K562 (cell line): ENCODE results near the gene NT5DC1. TPM values are rescaled to one million over a fixed set of nuclear protein-coding genes. Genes with fewer than 3 reads are reported as not detected.

Source experiments
- MCM7 ChIP-seq, 2 experiments: fragments of 450-650 bp; IDR thresholded peaks; 2 replicates each; pipeline ENCODE4 v1.6.1; 2016 to 2018
- POLR2G ChIP-seq: fragments of 200-400 bp; formaldehyde crosslinking; IDR thresholded peaks from 2 replicates; pipeline ENCODE4 v1.6.1; 2017; ENCODE audit warnings: low read depth, mild to moderate bottlenecking, antibody characterized with exemption, low read length, moderate library complexity
- ZNF696 ChIP-seq: fragments of 250-450 bp; sonication (Bioruptor Pico); conservative IDR thresholded peaks from 2 replicates; pipeline ENCODE4 v1.4.0; 2020; ENCODE audit warnings: mild to moderate bottlenecking, moderate library complexity
- polyA plus RNA-seq, 8 experiments: library from polyadenylated mRNA; depleted of rRNA in 4 of 8; stranded (reverse) in 5 of 8; unstranded in 3 of 8; fragments of >200 nt; fragmentation: Nextera tagmentation in 2 of 8; fragmentation: Illumina TruSeq in 1 of 8; extraction: Ambion mirVana in 2 of 8; extraction: Trizol in 1 of 8; gene quantifications; 2 replicates each; pipeline versions ENCODE4 v1.2.1 to v1.2.3, GENCODE V29; 2011 to 2014; ENCODE audit warnings: inconsistent platforms in 1 of 8, missing spikeins in 1 of 8
- total RNA-seq, 7 experiments: library from RNA; depleted of rRNA in 6 of 7; stranded (reverse); fragments of >200 nt in 6 of 7; fragmentation: Illumina TruSeq in 2 of 7; extraction: Trizol in 2 of 7; gene quantifications; 2 replicates each; pipeline versions ENCODE4 v1.2.1 to v1.2.3, GENCODE V29; 2011 to 2021; ENCODE audit warnings: low replicate concordance in 1 of 7
- TF ChIP-seq, protein P1 (sequence below): fragments of 200-600 bp; sonication (generic); IDR thresholded peaks from one replicate; pipeline ENCODE4 v1.6.1; 2012; ENCODE audit warnings: mild to moderate bottlenecking, low read depth, low read length, inconsistent platforms
- TF ChIP-seq, protein P2 (sequence below): sonication (generic); formaldehyde crosslinking; IDR thresholded peaks from 2 replicates; pipeline ENCODE4 v1.8.0; 2023; ENCODE audit warnings: mild to moderate bottlenecking, missing genetic modification reagents

NT5DC1 gene
- total and polyA plus RNA-seq, 9 of the 15 experiments (the other 6 are each of a cell fraction or from before 2014, with no cell fraction given): 4.9 to 28.5 (median 16.3) TPM

DNA sequence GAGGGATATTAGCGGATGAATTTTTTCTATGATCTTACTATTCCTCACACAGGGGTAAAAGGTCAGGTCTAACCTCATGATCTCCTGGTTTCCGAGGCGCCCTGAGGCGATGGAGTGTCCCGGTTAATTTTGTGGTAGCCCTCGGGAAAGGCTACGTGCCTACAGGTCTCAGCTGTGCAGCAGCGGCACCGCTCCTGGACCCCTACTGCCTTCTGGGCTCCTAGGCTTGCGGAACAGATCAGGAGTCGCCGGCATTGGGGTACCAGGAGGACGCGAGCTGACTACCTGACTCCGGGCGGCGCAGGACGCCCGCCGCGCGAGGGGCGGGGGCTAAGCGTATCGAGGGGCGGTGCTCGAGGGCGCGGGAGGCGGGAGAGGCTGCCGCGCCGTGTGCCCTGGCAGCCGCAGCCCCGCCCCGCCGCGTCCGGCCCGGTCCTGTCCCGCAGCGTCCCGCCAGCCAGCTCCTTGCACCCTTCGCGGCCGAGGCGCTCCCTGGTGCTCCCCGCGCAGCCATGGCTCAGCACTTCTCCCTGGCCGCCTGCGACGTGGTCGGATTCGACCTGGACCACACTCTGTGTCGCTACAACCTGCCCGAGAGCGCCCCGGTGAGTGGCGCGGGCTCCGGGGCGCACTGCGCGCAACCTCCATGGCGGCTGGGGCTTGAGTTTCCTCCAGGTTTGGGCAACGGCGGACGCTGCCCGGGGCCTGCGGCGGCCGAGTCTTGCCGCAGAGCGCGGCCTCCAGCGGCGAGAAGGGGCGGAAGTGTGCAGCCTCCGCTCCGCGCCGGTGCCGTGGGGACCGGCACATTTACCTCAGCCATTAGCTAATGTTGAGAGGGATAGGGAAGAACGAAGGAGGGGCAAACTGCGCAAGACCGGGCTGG is at the start of gene NT5DC1 (continued):
- TF ChIP-seq, protein P1, sequence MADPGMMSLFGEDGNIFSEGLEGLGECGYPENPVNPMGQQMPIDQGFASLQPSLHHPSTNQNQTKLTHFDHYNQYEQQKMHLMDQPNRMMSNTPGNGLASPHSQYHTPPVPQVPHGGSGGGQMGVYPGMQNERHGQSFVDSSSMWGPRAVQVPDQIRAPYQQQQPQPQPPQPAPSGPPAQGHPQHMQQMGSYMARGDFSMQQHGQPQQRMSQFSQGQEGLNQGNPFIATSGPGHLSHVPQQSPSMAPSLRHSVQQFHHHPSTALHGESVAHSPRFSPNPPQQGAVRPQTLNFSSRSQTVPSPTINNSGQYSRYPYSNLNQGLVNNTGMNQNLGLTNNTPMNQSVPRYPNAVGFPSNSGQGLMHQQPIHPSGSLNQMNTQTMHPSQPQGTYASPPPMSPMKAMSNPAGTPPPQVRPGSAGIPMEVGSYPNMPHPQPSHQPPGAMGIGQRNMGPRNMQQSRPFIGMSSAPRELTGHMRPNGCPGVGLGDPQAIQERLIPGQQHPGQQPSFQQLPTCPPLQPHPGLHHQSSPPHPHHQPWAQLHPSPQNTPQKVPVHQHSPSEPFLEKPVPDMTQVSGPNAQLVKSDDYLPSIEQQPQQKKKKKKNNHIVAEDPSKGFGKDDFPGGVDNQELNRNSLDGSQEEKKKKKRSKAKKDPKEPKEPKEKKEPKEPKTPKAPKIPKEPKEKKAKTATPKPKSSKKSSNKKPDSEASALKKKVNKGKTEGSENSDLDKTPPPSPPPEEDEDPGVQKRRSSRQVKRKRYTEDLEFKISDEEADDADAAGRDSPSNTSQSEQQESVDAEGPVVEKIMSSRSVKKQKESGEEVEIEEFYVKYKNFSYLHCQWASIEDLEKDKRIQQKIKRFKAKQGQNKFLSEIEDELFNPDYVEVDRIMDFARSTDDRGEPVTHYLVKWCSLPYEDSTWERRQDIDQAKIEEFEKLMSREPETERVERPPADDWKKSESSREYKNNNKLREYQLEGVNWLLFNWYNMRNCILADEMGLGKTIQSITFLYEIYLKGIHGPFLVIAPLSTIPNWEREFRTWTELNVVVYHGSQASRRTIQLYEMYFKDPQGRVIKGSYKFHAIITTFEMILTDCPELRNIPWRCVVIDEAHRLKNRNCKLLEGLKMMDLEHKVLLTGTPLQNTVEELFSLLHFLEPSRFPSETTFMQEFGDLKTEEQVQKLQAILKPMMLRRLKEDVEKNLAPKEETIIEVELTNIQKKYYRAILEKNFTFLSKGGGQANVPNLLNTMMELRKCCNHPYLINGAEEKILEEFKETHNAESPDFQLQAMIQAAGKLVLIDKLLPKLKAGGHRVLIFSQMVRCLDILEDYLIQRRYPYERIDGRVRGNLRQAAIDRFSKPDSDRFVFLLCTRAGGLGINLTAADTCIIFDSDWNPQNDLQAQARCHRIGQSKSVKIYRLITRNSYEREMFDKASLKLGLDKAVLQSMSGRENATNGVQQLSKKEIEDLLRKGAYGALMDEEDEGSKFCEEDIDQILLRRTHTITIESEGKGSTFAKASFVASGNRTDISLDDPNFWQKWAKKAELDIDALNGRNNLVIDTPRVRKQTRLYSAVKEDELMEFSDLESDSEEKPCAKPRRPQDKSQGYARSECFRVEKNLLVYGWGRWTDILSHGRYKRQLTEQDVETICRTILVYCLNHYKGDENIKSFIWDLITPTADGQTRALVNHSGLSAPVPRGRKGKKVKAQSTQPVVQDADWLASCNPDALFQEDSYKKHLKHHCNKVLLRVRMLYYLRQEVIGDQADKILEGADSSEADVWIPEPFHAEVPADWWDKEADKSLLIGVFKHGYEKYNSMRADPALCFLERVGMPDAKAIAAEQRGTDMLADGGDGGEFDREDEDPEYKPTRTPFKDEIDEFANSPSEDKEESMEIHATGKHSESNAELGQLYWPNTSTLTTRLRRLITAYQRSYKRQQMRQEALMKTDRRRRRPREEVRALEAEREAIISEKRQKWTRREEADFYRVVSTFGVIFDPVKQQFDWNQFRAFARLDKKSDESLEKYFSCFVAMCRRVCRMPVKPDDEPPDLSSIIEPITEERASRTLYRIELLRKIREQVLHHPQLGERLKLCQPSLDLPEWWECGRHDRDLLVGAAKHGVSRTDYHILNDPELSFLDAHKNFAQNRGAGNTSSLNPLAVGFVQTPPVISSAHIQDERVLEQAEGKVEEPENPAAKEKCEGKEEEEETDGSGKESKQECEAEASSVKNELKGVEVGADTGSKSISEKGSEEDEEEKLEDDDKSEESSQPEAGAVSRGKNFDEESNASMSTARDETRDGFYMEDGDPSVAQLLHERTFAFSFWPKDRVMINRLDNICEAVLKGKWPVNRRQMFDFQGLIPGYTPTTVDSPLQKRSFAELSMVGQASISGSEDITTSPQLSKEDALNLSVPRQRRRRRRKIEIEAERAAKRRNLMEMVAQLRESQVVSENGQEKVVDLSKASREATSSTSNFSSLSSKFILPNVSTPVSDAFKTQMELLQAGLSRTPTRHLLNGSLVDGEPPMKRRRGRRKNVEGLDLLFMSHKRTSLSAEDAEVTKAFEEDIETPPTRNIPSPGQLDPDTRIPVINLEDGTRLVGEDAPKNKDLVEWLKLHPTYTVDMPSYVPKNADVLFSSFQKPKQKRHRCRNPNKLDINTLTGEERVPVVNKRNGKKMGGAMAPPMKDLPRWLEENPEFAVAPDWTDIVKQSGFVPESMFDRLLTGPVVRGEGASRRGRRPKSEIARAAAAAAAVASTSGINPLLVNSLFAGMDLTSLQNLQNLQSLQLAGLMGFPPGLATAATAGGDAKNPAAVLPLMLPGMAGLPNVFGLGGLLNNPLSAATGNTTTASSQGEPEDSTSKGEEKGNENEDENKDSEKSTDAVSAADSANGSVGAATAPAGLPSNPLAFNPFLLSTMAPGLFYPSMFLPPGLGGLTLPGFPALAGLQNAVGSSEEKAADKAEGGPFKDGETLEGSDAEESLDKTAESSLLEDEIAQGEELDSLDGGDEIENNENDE: no peak
- TF ChIP-seq, protein P2, sequence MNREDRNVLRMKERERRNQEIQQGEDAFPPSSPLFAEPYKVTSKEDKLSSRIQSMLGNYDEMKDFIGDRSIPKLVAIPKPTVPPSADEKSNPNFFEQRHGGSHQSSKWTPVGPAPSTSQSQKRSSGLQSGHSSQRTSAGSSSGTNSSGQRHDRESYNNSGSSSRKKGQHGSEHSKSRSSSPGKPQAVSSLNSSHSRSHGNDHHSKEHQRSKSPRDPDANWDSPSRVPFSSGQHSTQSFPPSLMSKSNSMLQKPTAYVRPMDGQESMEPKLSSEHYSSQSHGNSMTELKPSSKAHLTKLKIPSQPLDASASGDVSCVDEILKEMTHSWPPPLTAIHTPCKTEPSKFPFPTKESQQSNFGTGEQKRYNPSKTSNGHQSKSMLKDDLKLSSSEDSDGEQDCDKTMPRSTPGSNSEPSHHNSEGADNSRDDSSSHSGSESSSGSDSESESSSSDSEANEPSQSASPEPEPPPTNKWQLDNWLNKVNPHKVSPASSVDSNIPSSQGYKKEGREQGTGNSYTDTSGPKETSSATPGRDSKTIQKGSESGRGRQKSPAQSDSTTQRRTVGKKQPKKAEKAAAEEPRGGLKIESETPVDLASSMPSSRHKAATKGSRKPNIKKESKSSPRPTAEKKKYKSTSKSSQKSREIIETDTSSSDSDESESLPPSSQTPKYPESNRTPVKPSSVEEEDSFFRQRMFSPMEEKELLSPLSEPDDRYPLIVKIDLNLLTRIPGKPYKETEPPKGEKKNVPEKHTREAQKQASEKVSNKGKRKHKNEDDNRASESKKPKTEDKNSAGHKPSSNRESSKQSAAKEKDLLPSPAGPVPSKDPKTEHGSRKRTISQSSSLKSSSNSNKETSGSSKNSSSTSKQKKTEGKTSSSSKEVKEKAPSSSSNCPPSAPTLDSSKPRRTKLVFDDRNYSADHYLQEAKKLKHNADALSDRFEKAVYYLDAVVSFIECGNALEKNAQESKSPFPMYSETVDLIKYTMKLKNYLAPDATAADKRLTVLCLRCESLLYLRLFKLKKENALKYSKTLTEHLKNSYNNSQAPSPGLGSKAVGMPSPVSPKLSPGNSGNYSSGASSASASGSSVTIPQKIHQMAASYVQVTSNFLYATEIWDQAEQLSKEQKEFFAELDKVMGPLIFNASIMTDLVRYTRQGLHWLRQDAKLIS (CRISPR knock-in tag): 0 out of 2 replicates have a peak, but pooled peaks have one; percentile 82
- TF ChIP-seq MCM7 (IDR thresholded peaks at IDR 0.05) (no peak), ZNF696 (no peak), POLR2G (peak; percentile 97)
